H9 (cell line): ENCODE results near the gene ACACA. TPM values are rescaled to one million over a fixed set of nuclear protein-coding genes. Genes with fewer than 3 reads are reported as not detected.

ENCODE experiments used
- DNase-seq: peaks from one replicate; pipeline ENCODE4 v3.0.0-alpha.2; 2017
- H2AFZ ChIP-seq: one replicate; pipeline ENCODE4 v1.6.1; 2013; ENCODE audit warnings: mild to moderate bottlenecking, low read length, control low read depth, moderate library complexity
- H2AK5ac ChIP-seq: 2 replicates; pipeline ENCODE4 v1.6.1; 2013; ENCODE audit warnings: low read length, control low read depth, mixed read lengths; ENCODE audit not compliant: insufficient read length
- H2BK120ac ChIP-seq: one replicate; pipeline ENCODE4 v1.6.1; 2013; ENCODE audit warnings: low read depth, mild to moderate bottlenecking, low read length, control low read depth, inconsistent platforms; ENCODE audit not compliant: poor library complexity, severe bottlenecking
- H2BK12ac ChIP-seq: 2 replicates; pipeline ENCODE4 v1.6.1; 2013; ENCODE audit warnings: low read length, control low read depth, mixed read lengths, low read depth; ENCODE audit not compliant: insufficient read length
- H2BK15ac ChIP-seq: 2 replicates; pipeline ENCODE4 v1.6.1; 2013; ENCODE audit warnings: low read depth, low read length, control low read depth
- H2BK20ac ChIP-seq: one replicate; pipeline ENCODE4 v1.6.1; 2013; ENCODE audit warnings: low read depth, mild to moderate bottlenecking, low read length, control low read depth, inconsistent platforms; ENCODE audit not compliant: poor library complexity, severe bottlenecking
- H2BK5ac ChIP-seq: 2 replicates; pipeline ENCODE4 v1.6.1; 2013; ENCODE audit warnings: low read length, control low read depth, mixed read lengths; ENCODE audit not compliant: insufficient read length
- H3K14ac ChIP-seq: 2 replicates; pipeline ENCODE4 v1.6.1; 2013; ENCODE audit warnings: low read length, control low read depth; ENCODE audit not compliant: insufficient read depth
- H3K18ac ChIP-seq: 2 replicates; pipeline ENCODE4 v1.6.1; 2013; ENCODE audit warnings: low read depth, mild to moderate bottlenecking, mixed read lengths, low read length, control low read depth; ENCODE audit not compliant: insufficient read length
- H3K23ac ChIP-seq: 2 replicates; pipeline ENCODE4 v1.6.1; 2013; ENCODE audit warnings: low read length, control low read depth, mixed read lengths, low read depth; ENCODE audit not compliant: insufficient read length
- H3K23me2 ChIP-seq: 2 replicates; pipeline ENCODE4 v1.6.1; 2013; ENCODE audit warnings: low read depth, mild to moderate bottlenecking, mixed read lengths, low read length, control low read depth; ENCODE audit not compliant: insufficient read length, poor library complexity, severe bottlenecking
- H3K27ac ChIP-seq: 2 replicates; pipeline ENCODE4 v1.5.1; 2013; ENCODE audit warnings: low read length, control low read depth, mixed read lengths, low read depth; ENCODE audit not compliant: insufficient read length
- H3K27me3 ChIP-seq: 2 replicates; pipeline ENCODE4 v1.6.1; 2013; ENCODE audit warnings: low read length, control low read depth, inconsistent platforms; ENCODE audit not compliant: insufficient read depth
- H3K4ac ChIP-seq: 2 replicates; pipeline ENCODE4 v1.6.1; 2013; ENCODE audit warnings: low read depth, mild to moderate bottlenecking, control low read depth, inconsistent platforms, low read length, moderate library complexity
- H3K4me1 ChIP-seq: 2 replicates; pipeline ENCODE4 v1.6.1; 2013; ENCODE audit warnings: low read length, control low read depth, inconsistent platforms; ENCODE audit not compliant: insufficient read depth
- H3K4me2 ChIP-seq: 2 replicates; pipeline ENCODE4 v1.6.1; 2013; ENCODE audit warnings: low read length, control low read depth, mixed read lengths; ENCODE audit not compliant: insufficient read length, insufficient read depth
- H3K56ac ChIP-seq: 2 replicates; pipeline ENCODE4 v1.6.1; 2013; ENCODE audit warnings: low read depth, mild to moderate bottlenecking, mixed read lengths, low read length, control low read depth; ENCODE audit not compliant: insufficient read length
- H3K79me1 ChIP-seq: 2 replicates; pipeline ENCODE4 v1.6.1; 2013; ENCODE audit warnings: low read depth, mild to moderate bottlenecking, moderate library complexity, low read length, control low read depth, inconsistent platforms; ENCODE audit not compliant: insufficient read depth, poor library complexity, severe bottlenecking
- H3K79me2 ChIP-seq: 2 replicates; pipeline ENCODE4 v1.6.1; 2013; ENCODE audit warnings: low read length, control low read depth, inconsistent platforms; ENCODE audit not compliant: insufficient read depth
- H3K9ac ChIP-seq: 2 replicates; pipeline ENCODE4 v1.6.1; 2013; ENCODE audit warnings: low read length, control low read depth, mixed read lengths; ENCODE audit not compliant: insufficient read length; ENCODE audit errors: extremely low read depth
- H3K9me3 ChIP-seq: one replicate; pipeline ENCODE4 v1.6.1; 2013; ENCODE audit warnings: low read depth, low read length, inconsistent platforms; ENCODE audit not compliant: control insufficient read depth
- H3T11ph ChIP-seq: one replicate; pipeline ENCODE4 v1.6.1; 2013; ENCODE audit warnings: mild to moderate bottlenecking, low read length, control low read depth, inconsistent platforms
- H4K20me1 ChIP-seq: one replicate; pipeline ENCODE4 v1.6.1; 2013; ENCODE audit not compliant: control insufficient read depth, insufficient read length, insufficient read depth
- H4K5ac ChIP-seq: 2 replicates; pipeline ENCODE4 v1.6.1; 2013; ENCODE audit warnings: low read depth, mild to moderate bottlenecking, mixed read lengths, low read length, control low read depth; ENCODE audit not compliant: insufficient read length
- H4K8ac ChIP-seq: replicated peaks from 2 replicates; pipeline ENCODE4 v1.6.1; 2013; ENCODE audit warnings: low read length, control low read depth, mixed read lengths, low read depth; ENCODE audit not compliant: insufficient read length
- H4K91ac ChIP-seq: 2 replicates; pipeline ENCODE4 v1.6.1; 2013; ENCODE audit warnings: low read depth, mild to moderate bottlenecking, moderate library complexity, mixed read lengths, low read length, control low read depth; ENCODE audit not compliant: insufficient read length
- H3K27ac Mint-ChIP-seq, 3 experiments: 2 replicates in 2 of 3; 3 replicates in 1 of 3; pipeline ENCODE4 v1.8.0; 2020 to 2021; ENCODE audit warnings: mixed read lengths in 3 of 3, mild to moderate bottlenecking in 1 of 3, moderate library complexity in 1 of 3
- H3K27me3 Mint-ChIP-seq: 2 replicates; pipeline ENCODE4 v1.8.0; 2021; ENCODE audit warnings: low read depth, mild to moderate bottlenecking, moderate library complexity, mixed read lengths
- H3K36me3 Mint-ChIP-seq, 3 experiments: 2 replicates in 2 of 3; 3 replicates in 1 of 3; pipeline ENCODE4 v1.8.0; 2020 to 2021; ENCODE audit warnings: low read depth in 3 of 3, mixed read lengths in 3 of 3; ENCODE audit not compliant: insufficient read depth in 1 of 3
- H3K4me1 Mint-ChIP-seq, 2 experiments: 2 replicates each; pipeline ENCODE4 v1.8.0; 2020; ENCODE audit warnings: mixed read lengths in 2 of 2
- H3K4me3 Mint-ChIP-seq, 2 experiments: 2 replicates in 1 of 2; 3 replicates in 1 of 2; pipeline ENCODE4 v1.8.0; 2020 to 2021; ENCODE audit warnings: mild to moderate bottlenecking in 2 of 2, mixed read lengths in 2 of 2, moderate library complexity in 1 of 2
- H3K9me3 Mint-ChIP-seq, 2 experiments: 2 replicates in 1 of 2; 3 replicates in 1 of 2; pipeline ENCODE4 v1.8.0; 2020; ENCODE audit warnings: mild to moderate bottlenecking in 2 of 2, mixed read lengths in 2 of 2, moderate library complexity in 1 of 2
- CTCF ChIP-seq: fragments of 200-600 bp; sonication (generic); conservative IDR thresholded peaks from 3 replicates; pipeline ENCODE4 v1.8.0; 2021; ENCODE audit warnings: antibody characterized with exemption, mild to moderate bottlenecking
- WGBS: extraction: QIAGEN DNeasy Blood & Tissue Kit; methylation state at CpG from one replicate; pipeline ENCODE4 v1.1.7; 2013; ENCODE audit warnings: missing lambda C conversion rate, low lambda C conversion rate, mixed read lengths; ENCODE audit not compliant: insufficient read length; ENCODE audit errors: extremely low coverage; 5-methylcytosine and 5-hydroxymethylcytosine counted together
- total RNA-seq: library from RNA; stranded (reverse); gene quantifications from 2 replicates; pipeline ENCODE4 v1.2.1, GENCODE V29; 2021

ACACA gene
- total RNA-seq, 1 experiment from 2014 or later, result 135 TPM

GRCh38 chr17:37342589-37342988, 64.0 kb downstream of the ACACA start:
- Histone ChIP-seq H4K91ac (no peak overlapping the region), H3K18ac (no peak overlapping the region), H3K4ac (no peak overlapping the region), H3T11ph (no peak overlapping the region), H2BK5ac (no peak overlapping the region), H3K14ac (no peak overlapping the region), H3K9me3 (no peaks in the 10 kb centered on the region), H2AFZ (no peak overlapping the region), H3K9ac (no peak overlapping the region), H2BK20ac (no peak overlapping the region), H3K27me3 (no peaks in the 10 kb centered on the region), H3K56ac (no peak overlapping the region), H3K79me2 (peaks cover 24% of the 10 kb centered on the region; the same call in 1 of the 2 replicates), H2BK12ac (no peak overlapping the region), H4K5ac (no peak overlapping the region), H3K4me2 (no peak overlapping the region), H4K8ac (no peak overlapping the region), H3K23ac (no peak overlapping the region), H2BK120ac (no peak overlapping the region), H4K20me1 (peaks cover 5% of the 10 kb centered on the region), H3K79me1 (peaks cover 15% of the 10 kb centered on the region), H3K23me2 (no peaks in the 10 kb centered on the region), H3K4me1 (no peaks in the 10 kb centered on the region), H2BK15ac (no peak overlapping the region), H3K27ac (no peak overlapping the region), H2AK5ac (no peak overlapping the region)
- Mint-ChIP-seq H3K27ac (no peak overlapping the region), H3K36me3 (peaks cover 31 to 56% (median 48%) of the 10 kb centered on the region in 3 experiments), H3K4me1 (peaks cover 4 to 5% of the 10 kb centered on the region in 2 experiments; a peak in 3 of 4 replicates), H3K4me3 (no peak overlapping the region), H3K27me3 (no peaks in the 10 kb centered on the region), H3K9me3 (peaks cover 10 to 12% of the 10 kb centered on the region in 2 experiments)
- WGBS, result no CpG with 5 or more reads among the region's 2 CpGs
- no peak for TF ChIP-seq CTCF
- DNase-seq, result no peak
